Measurements from ENCODE around the gene CYB561D1. TPM values are rescaled to one million over a fixed set of nuclear protein-coding genes. Genes with fewer than 3 reads are reported as not detected.

Gene CYB561D1
- total and polyA plus RNA-seq, 2 of the 13 experiments (the other 11 are each of a cell fraction or from before 2014, with no cell fraction given) = 3.9 to 4.1 TPM

GRCh38 chr1:109493805-109494539 lies at the start of gene CYB561D1 (continued):
- TF ChIP-seq, protein P1, sequence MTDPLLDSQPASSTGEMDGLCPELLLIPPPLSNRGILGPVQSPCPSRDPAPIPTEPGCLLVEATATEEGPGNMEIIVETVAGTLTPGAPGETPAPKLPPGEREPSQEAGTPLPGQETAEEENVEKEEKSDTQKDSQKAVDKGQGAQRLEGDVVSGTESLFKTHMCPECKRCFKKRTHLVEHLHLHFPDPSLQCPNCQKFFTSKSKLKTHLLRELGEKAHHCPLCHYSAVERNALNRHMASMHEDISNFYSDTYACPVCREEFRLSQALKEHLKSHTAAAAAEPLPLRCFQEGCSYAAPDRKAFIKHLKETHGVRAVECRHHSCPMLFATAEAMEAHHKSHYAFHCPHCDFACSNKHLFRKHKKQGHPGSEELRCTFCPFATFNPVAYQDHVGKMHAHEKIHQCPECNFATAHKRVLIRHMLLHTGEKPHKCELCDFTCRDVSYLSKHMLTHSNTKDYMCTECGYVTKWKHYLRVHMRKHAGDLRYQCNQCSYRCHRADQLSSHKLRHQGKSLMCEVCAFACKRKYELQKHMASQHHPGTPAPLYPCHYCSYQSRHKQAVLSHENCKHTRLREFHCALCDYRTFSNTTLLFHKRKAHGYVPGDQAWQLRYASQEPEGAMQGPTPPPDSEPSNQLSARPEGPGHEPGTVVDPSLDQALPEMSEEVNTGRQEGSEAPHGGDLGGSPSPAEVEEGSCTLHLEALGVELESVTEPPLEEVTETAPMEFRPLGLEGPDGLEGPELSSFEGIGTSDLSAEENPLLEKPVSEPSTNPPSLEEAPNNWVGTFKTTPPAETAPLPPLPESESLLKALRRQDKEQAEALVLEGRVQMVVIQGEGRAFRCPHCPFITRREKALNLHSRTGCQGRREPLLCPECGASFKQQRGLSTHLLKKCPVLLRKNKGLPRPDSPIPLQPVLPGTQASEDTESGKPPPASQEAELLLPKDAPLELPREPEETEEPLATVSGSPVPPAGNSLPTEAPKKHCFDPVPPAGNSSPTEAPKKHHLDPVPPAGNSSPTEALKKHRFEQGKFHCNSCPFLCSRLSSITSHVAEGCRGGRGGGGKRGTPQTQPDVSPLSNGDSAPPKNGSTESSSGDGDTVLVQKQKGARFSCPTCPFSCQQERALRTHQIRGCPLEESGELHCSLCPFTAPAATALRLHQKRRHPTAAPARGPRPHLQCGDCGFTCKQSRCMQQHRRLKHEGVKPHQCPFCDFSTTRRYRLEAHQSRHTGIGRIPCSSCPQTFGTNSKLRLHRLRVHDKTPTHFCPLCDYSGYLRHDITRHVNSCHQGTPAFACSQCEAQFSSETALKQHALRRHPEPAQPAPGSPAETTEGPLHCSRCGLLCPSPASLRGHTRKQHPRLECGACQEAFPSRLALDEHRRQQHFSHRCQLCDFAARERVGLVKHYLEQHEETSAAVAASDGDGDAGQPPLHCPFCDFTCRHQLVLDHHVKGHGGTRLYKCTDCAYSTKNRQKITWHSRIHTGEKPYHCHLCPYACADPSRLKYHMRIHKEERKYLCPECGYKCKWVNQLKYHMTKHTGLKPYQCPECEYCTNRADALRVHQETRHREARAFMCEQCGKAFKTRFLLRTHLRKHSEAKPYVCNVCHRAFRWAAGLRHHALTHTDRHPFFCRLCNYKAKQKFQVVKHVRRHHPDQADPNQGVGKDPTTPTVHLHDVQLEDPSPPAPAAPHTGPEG (CRISPR knock-in tag; IDR thresholded peaks at IDR 0.05) = peak; percentile 49; the same call in 1 of the 2 replicates
- TF ChIP-seq SRSF1 (optimal IDR thresholded peaks at IDR 0.05; ENCODE audit: low read depth, low read length) = peak; percentile 91
- peak; percentile 50; the same call in 1 of the 2 replicates for TF ChIP-seq ZNF552 (CRISPR knock-in tag; IDR thresholded peaks at IDR 0.05; ENCODE audit: borderline replicate concordance)
- peak; percentile 97 for TF ChIP-seq ARID4A (CRISPR knock-in tag; IDR thresholded peaks at IDR 0.05; ENCODE audit: borderline replicate concordance)
- no peak for TF ChIP-seq ZBTB38 (CRISPR knock-in tag; IDR thresholded peaks at IDR 0.05)
- peak; percentile 45; the same call in 1 of the 2 replicates for TF ChIP-seq MEIS1 (CRISPR knock-in tag; IDR thresholded peaks at IDR 0.05; ENCODE audit: borderline replicate concordance)
- peak; percentile 86 for TF ChIP-seq HNRNPLL (IDR thresholded peaks at IDR 0.05; ENCODE audit: low read depth, low read length, poor library complexity, severe bottlenecking)
- peak; percentile 65; the same call in 1 of the 2 replicates for TF ChIP-seq TSC22D2 (CRISPR knock-in tag; IDR thresholded peaks at IDR 0.05; ENCODE audit: borderline replicate concordance)
- TF ChIP-seq, protein P2, sequence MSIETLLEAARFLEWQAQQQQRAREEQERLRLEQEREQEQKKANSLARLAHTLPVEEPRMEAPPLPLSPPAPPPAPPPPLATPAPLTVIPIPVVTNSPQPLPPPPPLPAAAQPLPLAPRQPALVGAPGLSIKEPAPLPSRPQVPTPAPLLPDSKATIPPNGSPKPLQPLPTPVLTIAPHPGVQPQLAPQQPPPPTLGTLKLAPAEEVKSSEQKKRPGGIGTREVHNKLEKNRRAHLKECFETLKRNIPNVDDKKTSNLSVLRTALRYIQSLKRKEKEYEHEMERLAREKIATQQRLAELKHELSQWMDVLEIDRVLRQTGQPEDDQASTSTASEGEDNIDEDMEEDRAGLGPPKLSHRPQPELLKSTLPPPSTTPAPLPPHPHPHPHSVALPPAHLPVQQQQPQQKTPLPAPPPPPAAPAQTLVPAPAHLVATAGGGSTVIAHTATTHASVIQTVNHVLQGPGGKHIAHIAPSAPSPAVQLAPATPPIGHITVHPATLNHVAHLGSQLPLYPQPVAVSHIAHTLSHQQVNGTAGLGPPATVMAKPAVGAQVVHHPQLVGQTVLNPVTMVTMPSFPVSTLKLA (IDR thresholded peaks at IDR 0.05) = peak; percentile 12; the same call in 1 of the 2 replicates
- peak; percentile 90 for TF ChIP-seq THAP11 (CRISPR knock-in tag; IDR thresholded peaks at IDR 0.05)
- no peak for TF ChIP-seq MTF1 (CRISPR knock-in tag; IDR thresholded peaks at IDR 0.05)
- peak; percentile 84; the same call in 1 of the 2 replicates for TF ChIP-seq KAT7 (CRISPR knock-in tag; IDR thresholded peaks at IDR 0.05; ENCODE audit: borderline replicate concordance)
- TF ChIP-seq ZNF256 (CRISPR knock-in tag; conservative IDR thresholded peaks at IDR 0.05) = 0 out of 2 replicates have a peak, but pooled peaks have one; percentile 71
- no peak for TF ChIP-seq HNF4G (IDR thresholded peaks at IDR 0.05; ENCODE audit: borderline replicate concordance, low read depth, low read length)
- TF ChIP-seq HNF4G (CRISPR knock-in tag; IDR thresholded peaks at IDR 0.05; ENCODE audit: borderline replicate concordance, low read depth) = no peak
- TF ChIP-seq FOXA3 (CRISPR knock-in tag; IDR thresholded peaks at IDR 0.05) = peak; percentile 23; the same call in 1 of the 2 replicates
